Stimulated activated CD8-positive, alpha-beta memory T cell treated with anti-CD3 and anti-CD28 coated beads, Interleukin-12 subunit alpha, Interleukin-12 subunit beta, amount 100 ng/mL, for 24 hours (primary cell): ENCODE measurements around the gene RNF222.

Experiments used
- DNase-seq: peaks from one replicate; pipeline ENCODE4 v3.0.0-alpha.2; 2020; ENCODE audit errors: extremely low read depth

RNF222 gene

DNA sequence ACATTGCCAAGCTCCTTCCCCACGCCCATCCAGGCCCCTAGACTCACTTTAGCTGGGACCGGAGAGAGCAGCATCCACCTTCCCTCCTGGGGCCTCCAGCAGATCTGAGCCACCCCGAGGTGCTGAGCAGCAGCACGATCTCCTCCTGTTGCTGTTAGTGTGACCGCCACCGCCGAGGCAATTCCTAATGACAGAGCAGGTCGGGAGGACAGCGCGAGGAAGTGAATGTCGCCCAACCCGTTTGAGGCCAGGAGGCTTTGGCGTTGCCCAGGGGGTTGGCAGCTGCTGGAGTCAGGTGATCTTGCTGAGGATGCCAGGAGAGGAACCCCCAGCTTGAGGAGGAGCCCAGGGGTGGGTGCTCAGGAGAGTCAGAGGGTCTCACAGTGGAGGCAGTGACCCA is at the start of gene RNF222:
TSS of gene RNF222 (minus strand) at position 192 of the 400 bp plus-strand sequence. CDS start 4,366 bp downstream, outside the sequence.
- no peak for DNase-seq

GRCh38 chr17:8445536-8445935 is 47.9 kb upstream of the RNF222 start:
- DNase-seq, result no peak

DNA sequence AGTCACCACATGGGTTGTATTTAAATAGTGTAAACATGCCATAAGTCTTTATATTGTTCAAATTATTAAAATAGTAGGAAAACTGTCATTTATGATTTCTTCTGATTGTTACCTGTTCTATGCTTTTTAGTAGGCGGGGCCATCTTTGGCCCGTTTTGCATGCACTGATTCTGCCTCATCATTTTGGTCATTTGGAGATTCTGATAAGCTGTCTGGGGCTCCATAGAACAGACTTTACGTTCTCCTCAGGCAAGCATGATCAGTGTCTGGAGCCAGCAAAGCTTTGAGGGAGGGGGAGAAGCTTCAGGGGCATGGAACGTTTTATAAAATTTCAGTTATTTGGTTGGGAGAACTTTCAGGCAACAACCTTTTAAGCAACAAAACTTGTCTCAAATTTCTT is 46.9 kb upstream of the RNF222 start:
- no peak for DNase-seq

GRCh38 chr17:8443756-8444155 is 46.1 kb upstream of the RNF222 start:
- no peak for DNase-seq

- DNase-seq, result no peak
Measured at GRCh38 chr17:8442310-8442709, 44.7 kb upstream of the RNF222 start.

- DNase-seq, result no peak
Measured at GRCh38 chr17:8441690-8442089, 44.1 kb upstream of the RNF222 start.

DNA sequence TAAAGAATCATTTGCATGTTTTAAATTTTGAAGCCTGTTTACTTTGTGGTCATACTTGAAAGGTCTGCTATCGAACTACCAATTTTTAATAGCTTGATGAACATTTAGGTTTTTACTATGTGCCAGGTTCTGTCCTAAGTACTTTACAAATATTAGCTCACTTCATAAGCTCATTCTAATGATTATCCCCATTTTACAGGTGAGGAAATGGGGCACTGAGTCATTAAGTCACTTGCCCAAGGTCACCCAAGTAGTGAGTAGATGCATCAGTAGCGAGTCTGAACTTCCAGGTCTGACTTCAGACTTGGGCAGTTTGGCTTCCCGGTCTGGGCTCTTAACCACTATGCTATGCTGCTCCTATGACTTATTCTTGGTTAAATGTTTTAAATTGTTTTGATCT is 42.1 kb upstream of the RNF222 start:
- DNase-seq, result no peak

- DNase-seq, result no peak
Measured at GRCh38 chr17:8438441-8438840, 40.8 kb upstream of the RNF222 start.

DNA sequence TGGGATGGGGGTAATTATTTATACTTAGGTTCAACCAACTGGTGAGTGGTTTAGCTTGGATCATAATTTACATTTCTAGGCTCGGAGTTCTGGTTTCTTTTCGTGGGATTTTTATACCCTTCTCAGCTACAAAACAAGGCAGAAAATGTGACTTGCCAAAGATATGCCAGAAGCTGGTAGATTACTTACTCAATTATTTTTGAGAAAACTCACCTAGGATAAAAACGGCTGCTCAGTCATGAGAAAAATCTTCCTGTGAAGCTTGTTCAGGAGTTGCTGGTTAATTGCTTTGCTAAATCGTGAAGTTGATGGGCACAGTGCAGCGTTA is 39.2 kb upstream of the RNF222 start:
- no peak for DNase-seq

DNA sequence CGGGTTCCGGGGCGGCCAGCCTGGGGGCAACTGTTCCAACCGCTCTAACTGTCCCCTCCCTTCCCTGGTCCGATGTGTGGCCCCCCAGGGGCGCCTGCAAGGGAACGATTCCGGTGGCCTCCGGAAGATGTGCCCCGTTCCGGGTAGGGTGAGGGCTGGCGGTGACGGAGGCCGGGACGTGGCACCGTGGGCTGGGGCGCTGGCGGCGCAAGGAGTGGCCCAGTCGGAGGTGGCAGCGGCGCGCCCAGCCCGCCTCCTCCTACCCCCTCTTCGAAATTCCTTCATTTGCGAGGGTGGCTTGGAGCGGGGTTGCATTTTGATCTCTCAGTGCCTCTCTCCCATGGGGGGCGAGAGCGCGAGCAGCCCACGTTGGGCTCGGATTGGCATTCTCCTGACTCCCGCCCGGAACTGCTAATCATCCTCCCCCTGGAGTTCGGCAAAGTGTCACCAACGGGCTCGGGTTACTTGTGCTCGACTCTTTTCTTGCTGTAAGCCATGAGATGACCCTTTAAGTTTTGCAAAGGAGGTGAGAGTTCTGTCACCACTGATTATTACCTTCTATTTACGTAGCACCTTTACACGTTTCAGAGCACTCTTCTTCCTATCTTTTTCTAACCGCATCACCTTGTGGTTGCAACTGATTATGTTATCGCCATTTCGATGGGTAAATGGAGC is 38.7 kb upstream of the RNF222 start:
- peak; percentile 32 for DNase-seq

DNA sequence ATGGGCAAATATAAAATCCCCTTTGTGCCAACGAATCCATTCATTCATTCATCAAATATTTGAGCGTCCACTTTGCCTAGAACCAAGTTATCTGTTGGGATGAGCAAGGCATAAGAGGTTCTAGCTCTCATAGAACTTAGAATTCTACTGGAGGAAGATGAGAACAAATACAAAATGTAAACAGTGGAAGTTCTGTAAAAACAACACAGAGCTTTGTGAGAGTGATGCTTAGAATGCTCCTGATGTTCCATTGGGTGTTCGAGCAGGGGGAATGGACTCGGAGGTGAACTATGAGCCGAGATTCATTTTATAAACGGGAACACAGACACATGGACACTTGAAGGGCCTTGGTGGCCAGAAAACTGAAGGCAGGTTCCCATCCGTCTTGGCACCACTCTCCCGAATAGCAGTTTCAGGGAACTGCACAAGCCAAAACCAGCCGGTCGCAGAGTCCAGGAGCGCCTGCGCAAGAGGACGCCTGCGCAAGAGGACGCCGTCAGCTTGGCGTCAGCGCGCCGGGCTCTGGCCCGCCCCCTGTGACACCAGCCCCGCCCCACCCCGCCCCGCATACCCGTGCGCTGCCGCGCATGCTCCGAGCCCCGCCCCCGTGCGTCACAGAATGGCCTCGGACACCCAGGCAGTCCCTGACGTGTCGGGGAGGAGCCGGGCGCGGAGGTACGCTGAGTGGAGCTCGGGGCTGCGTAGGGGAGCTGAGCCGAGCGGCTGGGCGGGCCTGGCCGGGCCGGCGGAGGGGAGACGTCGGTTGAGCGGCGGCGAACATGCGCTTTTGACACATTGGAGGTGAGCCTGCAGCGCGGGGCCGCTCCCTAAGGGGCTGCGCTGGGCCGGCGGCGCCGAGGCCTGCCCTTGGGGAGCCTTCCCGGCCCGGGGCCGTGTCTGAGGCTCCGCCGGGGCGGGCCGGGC is 37.9 kb upstream of the RNF222 start, which contains the start of gene NDEL1:
TSS of gene NDEL1 (plus strand) at position 640 of the 924 bp plus-strand sequence. CDS start 8,388 bp downstream, outside the sequence.
- DNase-seq, result peak; percentile 100

- no peak for DNase-seq
Measured at GRCh38 chr17:8430966-8431365, 33.3 kb upstream of the RNF222 start.

DNA sequence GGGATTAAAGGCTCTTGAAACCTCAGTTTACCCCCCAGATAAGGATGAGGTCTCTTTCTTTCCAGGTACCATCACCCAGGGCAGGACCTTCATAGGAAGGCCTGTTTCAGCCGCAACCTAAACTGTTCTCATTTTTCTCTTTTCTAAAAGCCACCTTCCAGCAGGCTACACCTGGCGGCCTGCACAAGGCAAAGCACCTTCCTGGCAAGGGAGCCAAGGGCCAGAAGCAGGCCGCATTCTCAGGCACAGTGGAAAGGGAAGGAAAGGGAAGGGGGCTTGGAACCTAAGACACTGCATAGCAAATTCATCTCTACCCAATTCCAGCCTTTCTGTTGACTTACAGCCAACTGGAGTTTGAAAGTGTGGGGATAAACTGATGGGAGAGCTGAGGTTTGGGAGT is 29.2 kb upstream of the RNF222 start:
- DNase-seq, result no peak

GRCh38 chr17:8426094-8426720 is 28.6 kb upstream of the RNF222 start:
- no peak for DNase-seq

DNA sequence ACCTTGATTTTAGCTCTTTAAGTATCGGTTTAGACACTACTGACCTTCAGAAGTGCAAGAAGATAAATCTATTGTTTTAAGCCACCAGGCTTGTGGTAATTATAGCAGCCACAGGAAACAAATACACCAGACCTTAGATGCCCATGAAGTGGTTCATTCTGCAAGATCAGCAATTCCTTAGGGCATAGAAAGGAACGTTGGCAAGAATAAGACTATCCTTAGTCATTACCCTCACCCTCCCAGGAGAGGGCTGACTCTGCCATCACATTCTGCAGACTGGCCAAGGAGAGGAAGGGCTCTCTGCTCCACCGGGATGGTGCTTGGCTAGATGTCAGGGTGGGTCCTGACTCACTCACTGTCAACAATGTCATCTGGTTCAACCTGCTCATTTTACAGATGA is 23.9 kb upstream of the RNF222 start:
- DNase-seq, result no peak

GRCh38 chr17:8420041-8420934 is 22.7 kb upstream of the RNF222 start:
- no peak for DNase-seq

DNA sequence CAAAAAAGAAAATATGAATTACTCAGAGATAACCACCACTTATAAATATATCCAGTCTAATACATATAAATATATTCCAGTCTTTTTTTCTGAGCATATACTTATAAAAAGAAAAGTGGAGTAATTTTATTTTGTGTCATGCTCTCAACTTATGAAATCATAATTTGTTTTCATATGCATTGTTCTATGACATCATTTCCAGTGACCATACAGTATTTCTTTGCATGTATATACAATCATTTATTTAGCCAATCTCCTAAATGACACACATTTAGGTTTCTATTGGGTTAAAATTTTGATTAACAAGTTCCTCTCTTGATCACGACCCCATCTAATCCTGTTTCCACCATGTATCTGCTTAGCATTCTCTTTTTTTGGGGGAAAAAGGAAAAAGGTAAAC is 21.7 kb upstream of the RNF222 start:
- no peak for DNase-seq

GRCh38 chr17:8418471-8418870 is 20.8 kb upstream of the RNF222 start:
- DNase-seq, result no peak

DNA sequence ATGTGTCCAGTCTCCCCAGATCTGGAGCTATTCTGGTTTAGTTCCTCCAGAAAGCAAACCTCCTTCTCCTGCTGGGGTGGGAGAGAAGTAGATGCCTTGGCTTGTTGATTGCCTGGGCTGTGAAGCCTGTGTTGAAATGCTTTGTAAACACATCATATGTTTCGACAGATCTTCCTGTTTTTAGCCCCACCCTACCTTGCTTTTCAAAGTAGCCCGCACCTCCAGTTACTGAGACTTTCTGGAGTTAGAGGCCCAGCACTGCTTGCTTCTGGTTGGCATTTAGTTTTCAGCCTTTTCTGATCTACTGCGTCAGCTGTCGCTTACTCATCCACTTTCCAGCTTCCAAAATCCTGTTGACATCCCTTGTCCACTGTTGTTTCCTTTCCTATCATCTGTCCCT is 20.2 kb upstream of the RNF222 start:
- DNase-seq, result no peak

DNA sequence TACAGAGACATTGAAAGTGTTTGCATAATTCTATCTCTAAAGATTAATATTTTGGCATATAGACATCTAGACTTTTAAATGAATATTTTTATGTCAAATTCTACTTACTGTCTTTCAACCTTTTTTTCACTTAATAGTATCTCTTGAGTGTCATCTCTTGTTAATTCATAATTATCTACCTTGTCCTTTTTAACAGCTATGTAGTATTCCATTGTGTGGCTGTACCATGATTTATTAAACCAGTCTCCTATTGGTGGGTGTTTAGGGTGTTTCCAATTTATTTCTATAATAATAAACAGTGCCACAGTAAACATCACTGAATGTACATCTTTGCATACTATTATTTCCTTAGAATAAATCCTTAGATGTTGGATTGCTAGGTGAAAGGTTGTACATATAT is 16.3 kb upstream of the RNF222 start:
- no peak for DNase-seq

- no peak for DNase-seq
Measured at GRCh38 chr17:8413328-8413727, 15.7 kb upstream of the RNF222 start.

DNA sequence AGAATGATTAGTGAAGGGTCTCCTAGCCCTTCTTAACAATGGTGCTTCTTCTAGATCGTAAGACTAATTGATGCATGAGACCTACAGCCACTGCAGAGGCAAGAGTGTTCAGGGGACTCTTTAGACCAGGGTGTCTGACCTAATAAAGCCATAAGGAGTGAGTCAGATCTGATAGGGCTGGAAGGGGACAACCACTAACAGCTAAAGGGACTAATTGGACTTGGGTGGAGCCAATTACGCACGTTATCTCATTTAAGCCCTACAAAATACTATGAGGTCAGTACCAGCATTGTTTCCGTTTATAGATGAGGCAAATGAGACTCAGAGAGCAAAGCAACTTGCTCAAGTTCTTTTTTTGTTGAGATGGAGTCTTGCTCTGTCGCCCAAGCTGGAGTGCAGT is 14.5 kb upstream of the RNF222 start:
- no peak for DNase-seq
